CD4-positive, alpha-beta T cell treated with Interleukin-17A for 1 hour (primary cell): ENCODE results near the gene NFE2L2.
"Not testable (repeated sequence)": the region's sequence is repeated elsewhere in the genome, so short reads cannot be mapped to it uniquely, and the experiment has no call there.

Experiments used
- DNase-seq: peaks from one replicate; pipeline ENCODE4 v3.0.0-alpha.2; 2020

NFE2L2 gene

GRCh38 chr2:177275743-177276055 lies 11.2 kb upstream of the NFE2L2 start:
- no peak for DNase-seq

GRCh38 chr2:177275040-177275742 lies 10.7 kb upstream of the NFE2L2 start:
- DNase-seq: no peak

GRCh38 chr2:177273408-177273807 lies 8.9 kb upstream of the NFE2L2 start:
- DNase-seq: no peak

GRCh38 chr2:177272765-177273164 lies 8.2 kb upstream of the NFE2L2 start:
- DNase-seq: no peak

GRCh38 chr2:177271981-177272666 lies 7.6 kb upstream of the NFE2L2 start:
- DNase-seq: no peak

- no peak for DNase-seq
These were observed 6.0 kb upstream of the NFE2L2 start for GRCh38 chr2:177270531-177270930.

- DNase-seq: no peak
These were observed 4.4 kb upstream of the NFE2L2 start for GRCh38 chr2:177268901-177269300.

GRCh38 chr2:177268187-177268871 lies 3.8 kb upstream of the NFE2L2 start:
- no peak for DNase-seq

- DNase-seq: not testable (repeated sequence)
These were observed 2.4 kb upstream of the NFE2L2 start for GRCh38 chr2:177266955-177267354.

GRCh38 chr2:177265824-177266817 lies 1.6 kb upstream of the NFE2L2 start:
- peak; percentile 52 for DNase-seq

- DNase-seq: no peak
These were observed 276 bp downstream of the NFE2L2 start for GRCh38 chr2:177264209-177264692.

- peak; percentile 93 for DNase-seq
These were observed 897 bp downstream of the NFE2L2 start for GRCh38 chr2:177263451-177264208.

GRCh38 chr2:177262958-177263450 lies 1.5 kb downstream of the NFE2L2 start:
- no peak for DNase-seq

GRCh38 chr2:177262092-177262491 lies 2.4 kb downstream of the NFE2L2 start:
- no peak for DNase-seq

- DNase-seq: peak; percentile 0
These were observed 3.1 kb downstream of the NFE2L2 start for GRCh38 chr2:177261116-177262060.

- peak; percentile 2 for DNase-seq
These were observed 4.1 kb downstream of the NFE2L2 start for GRCh38 chr2:177260379-177260778.

- peak; percentile 1 for DNase-seq
These were observed 6.5 kb downstream of the NFE2L2 start for GRCh38 chr2:177258059-177258458.

- peak; percentile 0 for DNase-seq
These were observed 7.1 kb downstream of the NFE2L2 start for GRCh38 chr2:177257471-177257870.

GRCh38 chr2:177256695-177257094 lies 7.8 kb downstream of the NFE2L2 start:
- DNase-seq: peak; percentile 0

- DNase-seq: peak; percentile 1
These were observed 8.5 kb downstream of the NFE2L2 start for GRCh38 chr2:177256026-177256425.

GRCh38 chr2:177255227-177255601 lies 9.3 kb downstream of the NFE2L2 start:
- DNase-seq: peak; percentile 0
